Caki2 (cell line): ENCODE results near the gene OXCT1. TPM values are rescaled to one million over a fixed set of nuclear protein-coding genes. Genes with fewer than 3 reads are reported as not detected.

ENCODE experiments used
- DNase-seq: peaks from one replicate; pipeline ENCODE4 v3.0.0-alpha.2; 2015; ENCODE audit warnings: low read depth
- in situ Hi-C: cut with HindIII; loops from 2 replicates; pipeline ENCODE4 v1.10.0; 2016; ENCODE audit warnings: low sequenced_read_pairs, low pct_unique_long_range_greater_than_20kb, mixed read lengths
- total RNA-seq: library from RNA; depleted of rRNA; stranded (reverse); fragments of >200 nt; shearing (Covaris generic); gene quantifications from 2 replicates; pipeline ENCODE4 v1.2.3, GENCODE V29; 2014; ENCODE audit warnings: low replicate concordance; rRNA removed

OXCT1 gene
- total RNA-seq, 1 experiment from 2014 or later, result 12.4 TPM

DNA sequence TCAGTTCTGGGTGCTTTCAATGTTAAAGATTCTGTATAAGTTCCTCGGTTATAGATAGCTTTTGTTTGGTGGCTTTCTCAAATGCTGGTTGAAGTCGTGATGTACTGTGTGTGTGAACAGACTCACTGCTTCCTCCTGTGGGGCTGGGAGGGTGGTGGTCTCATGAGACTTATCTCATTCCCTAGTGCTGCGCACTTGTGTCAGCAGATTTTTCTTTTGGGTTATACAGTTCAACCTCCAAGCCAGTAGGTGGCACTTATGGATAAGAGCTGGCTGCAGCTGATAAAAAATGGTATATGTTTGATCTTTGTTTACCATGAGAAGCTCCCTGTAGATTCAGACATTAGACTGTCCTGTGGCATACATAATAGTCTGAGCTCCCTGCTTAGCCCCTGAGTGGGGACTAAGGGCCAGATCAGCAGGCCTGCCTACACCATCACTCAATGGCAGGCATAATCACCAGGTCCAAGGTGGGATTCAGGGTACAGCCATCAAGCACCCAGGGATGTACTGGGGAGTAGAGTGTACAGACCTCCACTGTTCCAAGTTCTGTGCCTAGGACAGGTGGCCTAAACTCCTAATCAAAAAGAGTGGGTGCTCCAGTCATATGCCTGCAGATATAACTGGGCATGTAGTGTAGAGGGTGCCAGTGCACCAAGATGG is 174.2 kb downstream of the OXCT1 start:
- in situ Hi-C loops, result no loop called here
- DNase-seq, result no peak

DNA sequence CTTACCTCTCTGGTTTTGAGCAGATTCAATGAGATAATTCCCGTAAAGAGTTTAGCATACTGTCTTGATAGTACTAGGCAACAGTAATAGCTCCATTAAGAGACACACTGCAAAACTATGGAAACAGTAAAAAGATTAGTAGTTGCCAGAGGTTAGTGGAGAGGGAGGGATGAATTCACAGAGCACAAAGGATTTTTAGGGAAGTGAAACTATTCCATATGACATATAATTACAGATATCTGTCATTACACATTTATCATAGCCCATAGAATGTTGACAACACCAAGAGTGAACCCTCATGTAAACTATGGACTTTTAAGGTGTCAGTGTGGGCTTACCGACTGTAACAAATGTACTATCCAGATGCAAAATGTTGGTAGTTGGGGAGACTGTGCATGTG is 183.5 kb downstream of the OXCT1 start:
- DNase-seq, result no peak
- in situ Hi-C loops, result no loop called here

DNA sequence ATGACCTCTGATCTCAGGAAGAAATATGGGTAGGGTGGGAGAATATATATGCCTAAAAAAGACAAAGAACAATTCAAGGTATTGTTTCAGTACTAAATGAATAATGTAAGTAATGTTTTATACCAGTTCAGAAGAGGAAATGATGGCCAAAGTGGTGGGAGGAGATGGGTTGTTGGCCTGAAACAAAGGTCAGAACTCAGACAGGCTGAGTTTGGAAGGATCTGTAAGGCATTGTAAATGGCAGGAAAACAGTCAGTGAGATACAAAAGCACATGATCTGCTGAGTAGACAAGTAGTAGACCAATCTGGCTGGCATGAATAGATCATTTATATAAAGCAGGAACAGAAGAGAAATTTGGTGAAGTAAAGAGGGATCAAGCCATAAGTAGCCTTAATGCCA is 184.0 kb downstream of the OXCT1 start:
- in situ Hi-C loops, result no loop called here
- no peak for DNase-seq

GRCh38 chr5:41683181-41683580 is 187.0 kb downstream of the OXCT1 start:
- no peak for DNase-seq
- in situ Hi-C loops, result no loop called here

DNA sequence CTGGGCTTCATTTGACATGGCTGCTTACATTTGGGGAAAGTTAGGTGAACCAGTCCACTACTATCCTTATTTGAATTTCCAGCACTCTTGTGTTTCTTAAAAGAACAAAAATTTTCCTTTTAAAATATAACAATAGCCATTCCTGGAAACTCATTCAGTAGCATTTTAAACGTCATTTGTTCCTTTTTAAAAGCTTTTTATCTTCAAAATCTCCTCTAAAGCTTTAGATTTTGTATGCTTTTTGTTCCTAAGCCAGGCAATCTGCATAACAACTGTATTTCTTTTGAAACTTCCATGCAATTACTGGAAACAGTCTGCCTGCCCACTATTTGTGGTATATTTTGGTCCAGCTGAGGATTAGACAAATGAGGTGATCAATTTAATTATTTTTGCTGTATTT is 187.6 kb downstream of the OXCT1 start:
- no peak for DNase-seq
- in situ Hi-C loops, result no loop called here

DNA sequence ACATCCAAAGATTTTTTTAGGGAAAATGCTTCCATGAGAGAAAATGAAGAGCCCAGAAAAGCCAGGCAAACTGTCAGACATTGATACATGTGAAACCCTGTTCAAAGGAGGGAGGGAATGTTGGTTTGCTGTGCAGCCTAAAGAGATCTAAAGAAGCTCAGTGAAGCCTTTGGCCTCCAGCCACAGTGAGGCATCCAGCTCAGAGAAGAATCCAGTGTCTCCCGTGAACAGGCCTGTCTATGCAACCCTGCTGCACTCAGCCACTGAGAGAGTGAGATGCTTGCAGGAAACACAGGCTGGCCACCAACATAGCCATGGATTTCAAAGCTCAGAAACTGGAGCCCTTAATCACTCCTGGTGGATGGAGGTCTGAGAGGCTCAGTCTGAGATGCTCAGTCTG is 188.4 kb downstream of the OXCT1 start:
- no peak for DNase-seq
- in situ Hi-C loops, result no loop called here

Other genes starting within 250 kb of the OXCT1 start
- gene RIMOC1, start 33.9 kb upstream of the OXCT1 start, total RNA-seq, result 4.0 and 7.1 TPM in 2 replicates
- 19.6 and 20.6 TPM in 2 replicates for gene FBXO4, start 54.9 kb upstream of the OXCT1 start, total RNA-seq